Activated CD4-positive, alpha-beta T cell treated with anti-CD3 and anti-CD28 coated beads, Interleukin-2, amount 10 ng/mL, durations not matched to agents 24 days and 14 days (primary cell): ENCODE measurements around the gene PAWR. TPM values are rescaled to one million over a fixed set of nuclear protein-coding genes. Genes with fewer than 3 reads are reported as not detected.
A peak's percentile ranks its signal among the peaks of the same experiment; 100 is the strongest.

ENCODE experiments used
- DNase-seq: peaks from one replicate; pipeline ENCODE4 v3.0.0; 2022
- H3K27ac Mint-ChIP-seq: one replicate; pipeline ENCODE4 v1.8.0; 2022; ENCODE audit warnings: mild to moderate bottlenecking, mixed read lengths
- H3K27me3 Mint-ChIP-seq: one replicate; pipeline ENCODE4 v1.8.0; 2022; ENCODE audit warnings: mixed read lengths
- H3K36me3 Mint-ChIP-seq: one replicate; pipeline ENCODE4 v1.8.0; 2022; ENCODE audit warnings: low read depth, mild to moderate bottlenecking, mixed read lengths
- H3K4me1 Mint-ChIP-seq: one replicate; pipeline ENCODE4 v1.8.0; 2021; ENCODE audit warnings: mixed read lengths
- H3K4me3 Mint-ChIP-seq: one replicate; pipeline ENCODE4 v1.8.0; 2022; ENCODE audit warnings: mild to moderate bottlenecking, moderate library complexity, mixed read lengths
- H3K9me3 Mint-ChIP-seq: one replicate; pipeline ENCODE4 v1.8.0; 2021; ENCODE audit warnings: mixed read lengths
- intact Hi-C: fragments of 100-400 bp; cut with micrococcal nuclease; formaldehyde crosslinking; loops from one replicate; pipeline ENCODE4 v1.15.1; 2023
- total RNA-seq: library from RNA; stranded (reverse); gene quantifications from 2 replicates; pipeline ENCODE4 v1.2.3, GENCODE V29; 2022

PAWR gene, protein sequence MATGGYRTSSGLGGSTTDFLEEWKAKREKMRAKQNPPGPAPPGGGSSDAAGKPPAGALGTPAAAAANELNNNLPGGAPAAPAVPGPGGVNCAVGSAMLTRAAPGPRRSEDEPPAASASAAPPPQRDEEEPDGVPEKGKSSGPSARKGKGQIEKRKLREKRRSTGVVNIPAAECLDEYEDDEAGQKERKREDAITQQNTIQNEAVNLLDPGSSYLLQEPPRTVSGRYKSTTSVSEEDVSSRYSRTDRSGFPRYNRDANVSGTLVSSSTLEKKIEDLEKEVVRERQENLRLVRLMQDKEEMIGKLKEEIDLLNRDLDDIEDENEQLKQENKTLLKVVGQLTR
- total RNA-seq, result 7.1 and 7.5 TPM in 2 replicates

DNA sequence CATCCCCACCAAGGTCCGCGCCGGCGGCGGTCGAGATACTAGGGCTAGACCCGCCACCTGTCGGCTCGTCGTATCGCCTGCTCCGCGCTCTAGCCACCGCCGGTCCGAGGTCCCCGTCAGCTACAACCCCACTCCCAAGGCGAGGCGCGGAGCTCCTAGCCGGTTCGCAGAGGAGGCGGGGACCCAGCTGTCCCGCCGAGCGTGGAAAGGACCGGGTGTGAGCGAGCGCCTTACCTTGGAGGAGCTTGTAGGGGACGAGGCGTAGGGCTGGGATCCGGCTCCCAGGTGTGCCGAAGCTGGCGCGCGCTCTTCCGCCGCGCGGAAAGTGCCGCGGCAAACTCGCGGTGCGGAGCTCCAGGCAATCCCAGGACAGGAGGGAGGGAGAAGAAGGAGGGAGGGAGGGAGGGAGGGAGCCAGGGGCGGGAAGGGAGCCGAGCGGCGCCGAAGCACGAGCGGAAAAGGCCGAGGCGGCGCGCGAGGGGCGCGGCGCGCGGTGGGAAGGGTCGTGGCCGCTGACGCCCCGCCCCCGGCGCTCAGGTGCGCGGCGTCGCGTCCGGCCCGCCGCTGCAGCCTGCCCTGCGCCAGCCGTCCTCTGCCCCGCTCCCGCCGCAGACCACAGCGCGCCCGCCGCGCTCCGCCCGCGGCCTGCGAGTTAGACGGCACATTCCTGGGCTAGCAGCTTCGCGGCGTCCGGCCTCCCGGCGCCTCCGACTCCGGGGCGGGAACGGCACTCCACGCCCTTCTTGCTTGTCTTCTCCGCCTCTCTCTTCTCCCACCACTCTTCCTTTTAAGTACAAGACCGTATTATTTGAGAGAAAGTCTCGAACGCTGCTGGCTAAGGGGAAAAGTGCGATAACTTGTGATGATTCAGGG lies at the start of gene PAWR:
PAWR (minus strand) TSS at position 327 of the 873 bp plus-strand sequence. CDS start 720 bp downstream, outside the sequence.
- H3K27me3 Mint-ChIP-seq, result peaks cover 55% of the 10 kb centered on the region
- H3K4me1 Mint-ChIP-seq, result peaks cover 8% of the 10 kb centered on the region
- intact Hi-C loops, result loop anchor here (10.0 kb wide), 1 partner anchor 244 kb away; the partner anchor contains the start of gene PPP1R12A
- no peaks in the 10 kb centered on the region for H3K9me3 Mint-ChIP-seq
- peak within 1 kb of the TSS; percentile 32 for H3K27ac Mint-ChIP-seq
- peak within 1 kb of the TSS; percentile 86 for H3K4me3 Mint-ChIP-seq
- H3K36me3 Mint-ChIP-seq, result no peaks in the 10 kb centered on the region
- DNase-seq, result peak; percentile 73

DNA sequence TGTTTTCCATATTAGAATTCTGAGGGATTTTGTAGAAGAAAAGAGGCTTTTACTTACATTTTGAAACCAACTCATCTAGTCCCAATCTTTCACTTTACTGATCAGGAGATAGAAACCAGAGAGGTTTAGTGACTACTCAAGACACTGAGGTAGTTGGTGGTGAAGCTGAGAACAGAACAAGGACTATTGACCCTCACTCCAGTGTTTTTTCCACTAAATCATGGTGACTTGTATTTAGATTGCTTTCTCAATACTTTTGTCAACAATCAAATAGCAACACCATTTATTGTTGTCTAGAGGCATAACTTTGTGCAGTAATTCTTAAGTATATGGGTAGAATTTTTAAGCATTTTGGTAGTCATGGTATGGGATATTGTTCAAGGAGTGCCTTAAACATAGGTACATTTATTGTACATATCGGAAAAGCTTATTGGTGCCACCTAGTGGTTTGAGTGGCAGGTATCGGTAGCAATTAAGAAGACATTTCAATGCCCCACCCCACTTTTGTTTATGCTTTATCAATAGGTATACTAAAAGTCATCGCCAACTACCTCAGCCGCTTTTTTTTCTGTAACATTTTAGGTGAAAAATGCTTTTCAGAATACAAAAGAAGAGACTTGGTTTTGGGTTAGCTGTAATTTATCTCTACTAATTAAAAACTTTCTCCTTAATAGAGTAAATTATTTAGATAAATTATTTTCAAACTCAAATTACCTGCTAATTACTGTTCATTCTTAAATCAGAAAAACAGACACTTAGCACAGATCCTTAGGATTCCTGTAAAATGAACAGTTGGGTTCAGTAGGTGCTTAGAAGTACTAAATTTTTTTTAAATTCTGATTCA lies 47.3 kb upstream of the PAWR start:
- peak; percentile 76 for DNase-seq
- Mint-ChIP-seq H3K4me1 (no peaks in the 10 kb centered on the region), H3K36me3 (no peaks in the 10 kb centered on the region), H3K27me3 (peaks cover 5% of the 10 kb centered on the region), H3K9me3 (no peaks in the 10 kb centered on the region), H3K4me3 (no peak overlapping the region), H3K27ac (no peak overlapping the region)
- intact Hi-C loops, result loop anchor here (1.0 to 2.0 kb wide), 2 partner anchors 189 to 448 kb away; no protein-coding TSS in a partner anchor

DNA sequence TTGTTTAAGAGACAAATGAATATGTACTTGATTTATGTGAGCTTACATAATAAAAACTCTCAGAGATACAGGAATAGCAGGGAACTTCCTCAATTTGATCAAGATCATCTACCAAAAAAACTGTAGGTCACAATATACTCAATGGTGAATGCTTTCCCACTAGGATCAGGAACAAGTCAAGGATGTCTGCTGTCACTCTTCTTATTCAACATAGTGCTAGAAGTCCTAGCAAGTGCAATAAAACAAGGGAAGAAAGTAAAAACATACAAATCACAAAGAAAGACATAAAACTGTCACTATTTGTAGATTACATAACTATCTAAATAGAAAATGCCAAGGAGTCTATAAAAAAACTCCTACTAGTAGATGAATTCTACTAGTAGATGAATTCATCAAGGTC lies 41.9 kb upstream of the PAWR start:
- Mint-ChIP-seq H3K36me3 (no peaks in the 10 kb centered on the region), H3K27me3 (peaks cover 25% of the 10 kb centered on the region), H3K4me3 (no peak overlapping the region), H3K27ac (no peak overlapping the region), H3K9me3 (no peaks in the 10 kb centered on the region), H3K4me1 (no peaks in the 10 kb centered on the region)
- no peak for DNase-seq
- intact Hi-C loops, result no loop called here

GRCh38 chr12:79725987-79726386 lies 35.2 kb upstream of the PAWR start:
- Mint-ChIP-seq H3K27me3 (peaks cover 15% of the 10 kb centered on the region), H3K36me3 (no peaks in the 10 kb centered on the region), H3K9me3 (no peaks in the 10 kb centered on the region), H3K4me3 (no peak overlapping the region), H3K27ac (no peak overlapping the region), H3K4me1 (no peaks in the 10 kb centered on the region)
- intact Hi-C loops, result no loop called here
- DNase-seq, result no peak

GRCh38 chr12:79717006-79717405 lies 26.2 kb upstream of the PAWR start:
- Mint-ChIP-seq H3K4me3 (no peak overlapping the region), H3K9me3 (no peaks in the 10 kb centered on the region), H3K4me1 (no peaks in the 10 kb centered on the region), H3K27me3 (no peaks in the 10 kb centered on the region), H3K36me3 (no peaks in the 10 kb centered on the region), H3K27ac (no peak overlapping the region)
- intact Hi-C loops, result no loop called here
- DNase-seq, result no peak

GRCh38 chr12:79715308-79715707 lies 24.5 kb upstream of the PAWR start:
- Mint-ChIP-seq H3K27me3 (no peaks in the 10 kb centered on the region), H3K9me3 (no peaks in the 10 kb centered on the region)

DNA sequence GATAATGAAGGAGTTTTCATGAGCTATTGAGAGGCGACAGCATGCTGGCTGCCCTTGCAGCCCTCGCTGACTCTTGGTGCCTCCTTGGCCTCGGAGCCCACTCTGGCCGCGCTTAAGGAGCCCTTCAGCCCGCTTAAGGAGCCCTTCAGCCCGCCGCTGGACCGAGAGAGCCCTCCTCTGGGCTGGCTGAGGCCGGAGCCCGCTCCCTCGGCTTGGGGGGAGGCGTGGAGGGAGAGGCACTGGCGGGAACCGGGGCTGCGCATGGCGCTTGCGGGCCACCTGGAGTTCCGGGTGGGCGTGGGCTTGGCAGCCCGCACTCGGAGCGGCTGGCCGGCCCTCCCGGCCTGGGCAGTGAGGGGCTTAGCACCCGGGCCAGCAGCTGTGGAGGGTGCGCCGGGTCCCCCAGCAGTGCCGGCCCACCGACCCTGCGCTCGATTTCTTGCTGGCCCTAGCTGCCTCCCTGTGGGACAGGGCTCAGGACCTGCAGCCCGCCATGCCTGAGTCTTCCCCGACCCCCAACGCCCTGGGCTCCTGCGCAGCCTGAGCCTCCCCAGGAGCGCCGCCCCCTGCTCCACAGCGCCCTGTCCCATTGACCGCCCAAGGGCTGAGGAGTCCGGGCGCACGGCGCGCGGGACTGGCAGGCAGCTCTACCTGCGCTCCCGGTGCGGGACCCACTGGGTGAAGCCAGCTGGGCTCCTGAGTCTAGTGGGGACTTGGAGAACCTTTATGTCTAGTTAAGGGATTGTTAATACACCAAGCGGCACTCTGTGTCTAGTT lies 20.1 kb upstream of the PAWR start:
- no peak overlapping the region for H3K27ac Mint-ChIP-seq
- intact Hi-C loops, result no loop called here
- H3K9me3 Mint-ChIP-seq, result no peaks in the 10 kb centered on the region
- DNase-seq, result no peak
- no peak overlapping the region for H3K4me3 Mint-ChIP-seq
- no peaks in the 10 kb centered on the region for H3K36me3 Mint-ChIP-seq
- H3K27me3 Mint-ChIP-seq, result peaks cover 4% of the 10 kb centered on the region
- no peaks in the 10 kb centered on the region for H3K4me1 Mint-ChIP-seq

More at GRCh38 chr12:79715308-79715707, 24.5 kb upstream of the PAWR start:
- DNase-seq, result no peak
- Mint-ChIP-seq H3K4me1 (no peaks in the 10 kb centered on the region), H3K4me3 (no peak overlapping the region), H3K27ac (no peak overlapping the region), H3K36me3 (no peaks in the 10 kb centered on the region)
- intact Hi-C loops, result no loop called here

- no peak for DNase-seq
- Mint-ChIP-seq H3K4me3 (no peak overlapping the region), H3K27me3 (peaks cover 4% of the 10 kb centered on the region), H3K27ac (no peak overlapping the region), H3K36me3 (no peaks in the 10 kb centered on the region), H3K4me1 (no peaks in the 10 kb centered on the region), H3K9me3 (no peaks in the 10 kb centered on the region)
- intact Hi-C loops, result no loop called here
Measured at GRCh38 chr12:79707830-79708229, 17.1 kb upstream of the PAWR start.

DNA sequence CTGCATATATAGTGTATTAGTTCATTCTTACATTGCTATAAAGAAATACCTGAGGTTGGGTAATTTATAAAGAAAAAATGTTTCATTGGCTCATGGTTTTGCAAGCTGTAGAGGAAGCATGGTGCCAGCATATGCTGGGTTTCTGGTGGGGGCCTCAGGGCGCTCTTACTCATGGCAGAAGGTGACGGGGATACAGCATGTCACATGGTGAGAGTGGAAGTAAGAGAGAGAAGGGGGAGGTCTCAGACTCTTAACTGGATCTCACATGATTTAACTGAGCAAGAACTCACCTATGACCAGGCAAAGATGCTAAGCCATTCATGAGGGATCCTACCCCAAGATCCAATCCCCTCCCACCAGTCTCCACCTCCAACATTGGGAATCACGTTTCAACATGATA lies 15.9 kb upstream of the PAWR start:
- DNase-seq, result no peak
- Mint-ChIP-seq H3K4me1 (no peaks in the 10 kb centered on the region), H3K9me3 (no peaks in the 10 kb centered on the region), H3K27ac (no peak overlapping the region), H3K27me3 (peaks cover 4% of the 10 kb centered on the region), H3K36me3 (no peaks in the 10 kb centered on the region), H3K4me3 (no peak overlapping the region)
- intact Hi-C loops, result no loop called here

GRCh38 chr12:79706156-79706555 lies 15.4 kb upstream of the PAWR start:
- H3K4me1 Mint-ChIP-seq, result no peaks in the 10 kb centered on the region
- no peak for DNase-seq
- no peaks in the 10 kb centered on the region for H3K36me3 Mint-ChIP-seq
- peaks cover 4% of the 10 kb centered on the region for H3K27me3 Mint-ChIP-seq
- H3K9me3 Mint-ChIP-seq, result no peaks in the 10 kb centered on the region
- no peak overlapping the region for H3K4me3 Mint-ChIP-seq
- no peak overlapping the region for H3K27ac Mint-ChIP-seq
- intact Hi-C loops, result no loop called here

GRCh38 chr12:79698966-79699365 lies 8.2 kb upstream of the PAWR start:
- no peak for DNase-seq
- H3K4me1 Mint-ChIP-seq, result no peaks in the 10 kb centered on the region
- H3K4me3 Mint-ChIP-seq, result no peak overlapping the region
- H3K9me3 Mint-ChIP-seq, result no peaks in the 10 kb centered on the region
- intact Hi-C loops, result loop anchor here (10.0 kb wide), 1 partner anchor 236 kb away; the partner anchor contains the start of gene PPP1R12A
- H3K36me3 Mint-ChIP-seq, result no peaks in the 10 kb centered on the region
- H3K27ac Mint-ChIP-seq, result no peak overlapping the region
- peaks cover 3% of the 10 kb centered on the region for H3K27me3 Mint-ChIP-seq

GRCh38 chr12:79696416-79696815 lies 5.7 kb upstream of the PAWR start:
- H3K4me1 Mint-ChIP-seq, result no peaks in the 10 kb centered on the region
- H3K27me3 Mint-ChIP-seq, result peaks cover 24% of the 10 kb centered on the region
- no peak overlapping the region for H3K27ac Mint-ChIP-seq
- DNase-seq, result no peak
- no peaks in the 10 kb centered on the region for H3K36me3 Mint-ChIP-seq
- H3K9me3 Mint-ChIP-seq, result no peaks in the 10 kb centered on the region
- H3K4me3 Mint-ChIP-seq, result no peak overlapping the region
- intact Hi-C loops, result loop anchor here (10.0 kb wide), 1 partner anchor 238 kb away; the partner anchor contains the start of gene PPP1R12A
